ENCODE data around the gene DUSP9.

Gene DUSP9

GRCh38 chrX:153649915-153650782 is 3.1 kb downstream of the DUSP9 start:
- no peak for DNase-seq

GRCh38 chrX:153650959-153651358 is 4.0 kb downstream of the DUSP9 start:
- no peak for DNase-seq

GRCh38 chrX:153651540-153652079 is 4.6 kb downstream of the DUSP9 start:
- DNase-seq, result no peak

GRCh38 chrX:153653556-153653955 is 6.6 kb downstream of the DUSP9 start:
- DNase-seq, result no peak

- no peak for DNase-seq
Observed at GRCh38 chrX:153657161-153657560, 10.2 kb downstream of the DUSP9 start.

- no peak for DNase-seq
Observed at GRCh38 chrX:153659268-153659667, 12.3 kb downstream of the DUSP9 start.

GRCh38 chrX:153662266-153662665 is 15.3 kb downstream of the DUSP9 start:
- no peak for DNase-seq

GRCh38 chrX:153665726-153666306 is 18.8 kb downstream of the DUSP9 start:
- DNase-seq, result no peak

GRCh38 chrX:153667281-153667955 is 20.4 kb downstream of the DUSP9 start:
- DNase-seq, result no peak

- peak; percentile 64 for DNase-seq
Observed at GRCh38 chrX:153667956-153668396, 21.0 kb downstream of the DUSP9 start.

GRCh38 chrX:153668423-153669173 is 21.6 kb downstream of the DUSP9 start:
- DNase-seq, result no peak

GRCh38 chrX:153669174-153669890 is 22.3 kb downstream of the DUSP9 start:
- no peak for DNase-seq

GRCh38 chrX:153669901-153670731 is 23.1 kb downstream of the DUSP9 start:
- DNase-seq, result no peak

- DNase-seq, result no peak
Observed at GRCh38 chrX:153670748-153671588, 24.0 kb downstream of the DUSP9 start.

- DNase-seq, result no peak
Observed at GRCh38 chrX:153671589-153672530, 24.9 kb downstream of the DUSP9 start.

- no peak for DNase-seq
Observed at GRCh38 chrX:153672531-153673427, 25.8 kb downstream of the DUSP9 start.

- no peak for DNase-seq
Observed at GRCh38 chrX:153673428-153674218, 26.6 kb downstream of the DUSP9 start, which contains the start of gene PNCK. PNCK (minus strand) TSS chrX:153673813; CDS start chrX:153673076, 737 bp downstream.
